Endothelial cell of umbilical vein (primary cell): ENCODE results near the gene DUSP2.

Experiments used
- FOS ChIP-seq: IDR thresholded peaks from 2 replicates; pipeline ENCODE4 v1.6.1; 2011; ENCODE audit warnings: mild to moderate bottlenecking, low read length, moderate library complexity, borderline replicate concordance; ENCODE audit not compliant: insufficient read depth
- TF ChIP-seq, protein P1 (sequence below), 2 donors: IDR thresholded peaks; 1 replicate in 1 of 2; 2 replicates in 1 of 2; pipeline ENCODE4 v1.5.1; 2011; ENCODE audit warnings: low read length in 2 of 2, mild to moderate bottlenecking in 2 of 2, moderate library complexity in 2 of 2, control low read depth in 1 of 2, inconsistent platforms in 1 of 2, low read depth in 1 of 2; ENCODE audit not compliant: insufficient read depth in 1 of 2; ENCODE audit errors: extremely low read depth in 1 of 2

DNA sequence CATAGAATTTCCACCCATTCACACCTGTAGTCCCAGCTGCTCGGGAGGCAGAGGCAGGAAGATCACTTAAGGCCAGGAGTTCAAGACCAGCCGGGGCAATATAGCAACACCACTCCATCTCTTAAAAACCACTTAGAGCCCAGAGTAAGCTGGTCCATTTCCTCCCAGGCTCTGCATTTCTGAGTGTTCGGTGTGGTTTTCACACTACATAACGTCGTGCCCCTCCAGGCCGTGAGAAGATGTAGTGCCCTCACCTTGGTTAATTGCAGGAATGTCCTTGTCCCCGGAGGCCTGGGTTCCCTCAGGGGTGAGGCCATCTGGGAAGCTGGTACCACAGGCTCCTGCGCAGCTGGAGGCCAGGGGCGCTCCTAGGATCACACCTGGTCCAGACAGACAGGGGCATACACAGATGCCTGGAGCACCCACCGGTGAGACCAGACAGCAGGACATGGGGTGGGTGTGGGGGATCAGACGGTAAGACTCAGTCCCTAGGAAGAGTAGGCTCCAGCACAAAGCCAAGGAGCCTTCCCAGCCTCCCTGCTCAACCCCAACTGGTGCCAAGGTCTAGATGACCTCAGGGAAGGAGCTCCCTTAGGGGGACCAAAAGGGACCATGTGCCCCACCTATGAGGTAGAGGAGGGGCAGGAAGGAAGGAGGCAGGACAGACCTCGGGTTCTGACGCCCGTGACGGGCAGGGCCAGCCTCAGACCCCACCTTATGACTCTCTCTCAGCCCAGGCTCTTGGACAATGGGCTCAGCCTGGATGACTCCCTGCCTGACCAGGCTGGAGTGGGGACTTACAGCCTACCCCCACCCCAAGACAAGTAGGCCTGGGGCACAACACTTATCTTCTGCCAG lies 7.7 kb downstream of the DUSP2 start:
- TF ChIP-seq, protein P1, sequence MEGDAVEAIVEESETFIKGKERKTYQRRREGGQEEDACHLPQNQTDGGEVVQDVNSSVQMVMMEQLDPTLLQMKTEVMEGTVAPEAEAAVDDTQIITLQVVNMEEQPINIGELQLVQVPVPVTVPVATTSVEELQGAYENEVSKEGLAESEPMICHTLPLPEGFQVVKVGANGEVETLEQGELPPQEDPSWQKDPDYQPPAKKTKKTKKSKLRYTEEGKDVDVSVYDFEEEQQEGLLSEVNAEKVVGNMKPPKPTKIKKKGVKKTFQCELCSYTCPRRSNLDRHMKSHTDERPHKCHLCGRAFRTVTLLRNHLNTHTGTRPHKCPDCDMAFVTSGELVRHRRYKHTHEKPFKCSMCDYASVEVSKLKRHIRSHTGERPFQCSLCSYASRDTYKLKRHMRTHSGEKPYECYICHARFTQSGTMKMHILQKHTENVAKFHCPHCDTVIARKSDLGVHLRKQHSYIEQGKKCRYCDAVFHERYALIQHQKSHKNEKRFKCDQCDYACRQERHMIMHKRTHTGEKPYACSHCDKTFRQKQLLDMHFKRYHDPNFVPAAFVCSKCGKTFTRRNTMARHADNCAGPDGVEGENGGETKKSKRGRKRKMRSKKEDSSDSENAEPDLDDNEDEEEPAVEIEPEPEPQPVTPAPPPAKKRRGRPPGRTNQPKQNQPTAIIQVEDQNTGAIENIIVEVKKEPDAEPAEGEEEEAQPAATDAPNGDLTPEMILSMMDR (IDR thresholded peaks at IDR 0.05; ENCODE audit: extremely low read depth in 1 of 2, insufficient read depth in 1 of 2, low read depth in 1 of 2, low read length in 2 of 2) = no peak
- no peak for TF ChIP-seq FOS
